NCI-H2029 treated with DMSO at 0.1 percent for 48 hours (cell line): Measurements from ENCODE around the gene ASTL.
"Not testable (repeated sequence)": the region's sequence is repeated elsewhere in the genome, so short reads cannot be mapped to it uniquely, and the experiment has no call there.

Source experiments
- DNase-seq: peaks from one replicate; lab custom pipeline; 2025; lab: John Stamatoyannopoulos, UW

ASTL gene

DNA sequence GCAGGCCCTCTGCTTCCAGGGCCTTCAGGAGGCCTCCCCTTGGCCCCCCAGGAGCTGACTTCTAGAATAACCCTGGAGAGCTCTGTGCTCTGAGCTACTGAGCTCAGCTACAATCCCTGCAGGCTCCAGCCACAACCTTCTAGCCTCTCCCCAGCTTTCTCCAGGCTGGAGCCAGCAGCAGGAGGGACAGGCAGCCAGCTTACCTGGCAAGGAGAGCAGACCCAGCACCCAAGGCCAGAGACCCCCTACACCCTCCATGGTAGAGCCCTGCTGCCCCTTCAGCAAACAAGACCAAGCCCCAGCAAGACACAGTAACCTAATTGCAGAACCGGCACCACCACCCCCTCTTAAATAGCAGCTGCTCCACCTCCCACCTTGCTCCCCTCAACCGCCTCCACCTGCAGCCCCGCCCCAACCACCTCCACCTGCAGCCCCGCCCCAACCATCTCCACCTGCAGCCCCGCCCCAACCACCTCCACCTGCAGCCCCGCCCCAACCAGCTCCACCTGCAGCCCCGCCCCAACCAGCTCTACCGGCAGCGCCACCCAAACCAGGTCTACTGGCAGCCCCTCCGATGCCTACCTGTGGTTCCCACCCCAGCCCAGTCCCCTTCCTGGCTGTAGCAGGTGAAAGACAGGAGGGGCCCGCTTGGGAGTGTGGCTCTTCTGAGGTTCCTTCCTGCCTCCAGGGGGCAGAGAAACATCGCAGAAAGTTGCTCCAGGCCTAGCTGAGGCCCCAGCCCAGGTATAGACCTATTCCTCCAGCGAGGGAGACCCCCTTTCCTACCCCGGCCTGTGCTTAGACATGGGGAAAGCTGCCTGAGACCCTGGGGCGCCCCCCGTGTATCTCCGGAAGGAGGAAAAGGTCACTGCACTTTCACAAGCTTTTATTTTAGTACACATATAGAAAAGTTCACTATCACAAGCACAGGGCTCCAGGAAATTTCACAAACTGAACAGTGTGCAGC, at the start of gene ASTL:
Gene ASTL, minus strand, starts transcription at position 324 of the 967 bp plus-strand sequence. Its CDS starts 66 bp downstream, at position 258.
- DNase-seq: no peak

- no peak for DNase-seq
These were observed 48.3 kb upstream of the ASTL start for GRCh38 chr2:96186562-96186961.

GRCh38 chr2:96185516-96185915, 47.2 kb upstream of the ASTL start:
- no peak for DNase-seq

GRCh38 chr2:96184989-96185388, 46.7 kb upstream of the ASTL start:
- DNase-seq: no peak

DNA sequence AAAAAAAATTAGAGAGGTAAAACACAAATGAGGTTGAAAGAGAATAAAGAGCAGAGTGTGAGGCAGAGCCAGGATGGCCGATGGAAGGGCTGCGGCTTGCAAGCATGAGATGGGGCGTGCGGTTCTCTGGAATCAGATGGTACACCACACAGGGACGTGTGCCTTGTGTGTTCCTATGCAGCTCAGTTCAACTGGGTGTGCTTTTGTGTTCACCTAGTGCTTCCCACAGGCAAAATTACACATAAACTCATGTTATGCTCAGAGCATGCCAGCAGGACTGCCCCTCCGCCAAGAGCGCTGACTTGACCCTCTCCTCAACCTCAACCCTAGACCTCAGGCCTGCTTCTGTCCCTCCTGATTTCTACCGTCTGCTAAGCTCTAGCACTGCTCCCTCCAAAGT, 45.9 kb upstream of the ASTL start:
- no peak for DNase-seq

DNA sequence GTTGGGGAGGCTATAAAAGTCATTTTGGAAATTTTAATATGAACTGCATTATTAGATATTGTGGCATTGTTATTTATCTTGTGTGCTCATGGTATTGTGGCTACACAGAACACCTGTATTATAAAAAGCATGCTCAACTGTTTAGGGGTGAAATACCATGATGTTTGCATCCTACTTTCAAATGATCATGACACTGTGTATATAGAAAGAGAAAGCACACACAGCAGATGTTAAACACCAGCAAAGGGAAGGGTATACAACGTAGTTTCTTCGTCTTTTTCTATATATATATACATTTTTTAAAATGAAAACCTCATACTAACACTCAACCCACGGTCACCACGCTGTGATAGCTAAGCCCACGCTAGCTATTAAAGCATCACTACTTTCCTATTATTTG, 43.2 kb upstream of the ASTL start:
- no peak for DNase-seq

DNA sequence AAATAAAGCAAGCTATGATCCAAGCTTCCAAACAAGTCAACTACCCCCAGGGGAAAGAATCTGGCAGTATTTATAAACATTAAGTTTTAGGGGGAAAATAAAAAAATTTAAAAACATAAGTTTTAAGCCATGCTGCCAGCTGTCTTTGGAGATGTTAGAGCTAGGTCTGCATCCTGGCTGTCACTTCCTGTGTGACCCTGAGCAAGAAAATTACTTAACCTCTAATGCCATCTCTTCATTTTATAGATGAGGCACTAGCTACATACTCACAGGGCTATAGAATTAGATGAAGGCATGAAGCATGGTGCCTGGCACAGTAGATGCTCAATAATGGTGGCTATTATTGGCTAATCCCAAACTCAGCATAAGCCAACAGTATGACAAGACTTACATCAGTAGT, 42.2 kb upstream of the ASTL start:
- DNase-seq: no peak

GRCh38 chr2:96180002-96180401, 41.7 kb upstream of the ASTL start:
- DNase-seq: no peak

GRCh38 chr2:96176661-96177060, 38.4 kb upstream of the ASTL start:
- no peak for DNase-seq

DNA sequence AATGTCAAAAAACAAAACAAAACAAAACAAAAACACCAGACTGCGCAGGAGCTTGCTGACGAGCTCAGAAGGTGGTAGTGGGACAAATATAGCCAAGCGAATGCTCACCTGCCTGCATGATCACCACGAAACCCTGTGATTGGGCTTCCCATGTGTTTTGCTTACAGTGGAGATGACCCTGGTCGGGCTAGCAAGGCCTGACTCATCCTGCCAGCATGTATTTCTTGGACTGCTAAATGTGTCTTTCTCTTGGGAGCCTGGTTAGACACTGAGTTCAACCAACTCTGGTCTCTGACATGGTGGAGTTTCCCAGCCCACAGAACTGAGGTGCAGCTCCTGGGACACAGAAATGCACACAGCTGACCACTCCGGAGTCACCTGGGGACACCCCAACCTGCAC, 37.6 kb upstream of the ASTL start:
- no peak for DNase-seq

- peak; percentile 5 for DNase-seq
These were observed 36.2 kb upstream of the ASTL start for GRCh38 chr2:96174251-96175144.

GRCh38 chr2:96171831-96172230, 33.5 kb upstream of the ASTL start:
- DNase-seq: no peak

DNA sequence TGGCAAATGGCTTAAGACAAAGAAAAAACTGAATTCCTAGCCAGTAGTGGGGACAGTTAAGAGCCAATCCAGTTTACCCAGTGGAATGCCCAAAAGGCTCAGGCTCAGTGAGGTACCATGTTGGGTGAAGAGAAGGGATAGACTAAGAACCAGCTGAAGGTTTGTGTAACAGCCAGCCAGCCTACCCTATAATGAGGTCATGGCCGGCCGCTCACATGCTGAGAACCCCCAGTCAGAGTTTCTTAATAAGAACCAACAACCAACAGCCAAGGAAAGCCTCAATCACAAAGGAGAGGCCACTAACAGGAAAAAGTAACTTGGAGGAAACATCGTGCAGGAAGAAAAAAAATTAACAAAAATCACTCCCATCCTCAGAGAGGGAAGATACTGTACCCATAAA, 32.3 kb upstream of the ASTL start:
- no peak for DNase-seq

GRCh38 chr2:96169868-96170507, 31.7 kb upstream of the ASTL start:
- DNase-seq: no peak

GRCh38 chr2:96167407-96168013, 29.2 kb upstream of the ASTL start:
- no peak for DNase-seq

GRCh38 chr2:96164459-96165184, 26.3 kb upstream of the ASTL start:
- no peak for DNase-seq

- DNase-seq: no peak
These were observed 25.6 kb upstream of the ASTL start for GRCh38 chr2:96163768-96164429.

GRCh38 chr2:96163415-96163767, 25.1 kb upstream of the ASTL start:
- no peak for DNase-seq

DNA sequence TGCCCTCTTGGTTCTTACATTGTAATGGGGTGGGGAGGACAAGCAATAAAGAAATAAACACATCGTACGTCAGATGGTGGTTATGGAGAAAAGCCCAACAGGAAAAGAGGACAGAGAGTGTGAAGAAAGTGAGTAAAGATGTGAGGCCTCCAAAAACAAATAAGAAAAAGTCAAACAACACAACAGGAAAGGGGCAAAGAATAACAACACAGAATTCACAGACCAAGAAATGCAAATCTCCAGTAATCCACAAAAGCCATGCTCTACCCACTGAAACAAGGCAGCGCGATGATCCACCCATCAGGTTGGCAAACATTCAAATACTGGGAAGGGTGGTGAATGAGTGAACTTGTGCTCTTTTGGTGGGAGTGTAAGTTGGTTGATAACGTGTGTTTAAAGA, 23.6 kb upstream of the ASTL start:
- no peak for DNase-seq

DNA sequence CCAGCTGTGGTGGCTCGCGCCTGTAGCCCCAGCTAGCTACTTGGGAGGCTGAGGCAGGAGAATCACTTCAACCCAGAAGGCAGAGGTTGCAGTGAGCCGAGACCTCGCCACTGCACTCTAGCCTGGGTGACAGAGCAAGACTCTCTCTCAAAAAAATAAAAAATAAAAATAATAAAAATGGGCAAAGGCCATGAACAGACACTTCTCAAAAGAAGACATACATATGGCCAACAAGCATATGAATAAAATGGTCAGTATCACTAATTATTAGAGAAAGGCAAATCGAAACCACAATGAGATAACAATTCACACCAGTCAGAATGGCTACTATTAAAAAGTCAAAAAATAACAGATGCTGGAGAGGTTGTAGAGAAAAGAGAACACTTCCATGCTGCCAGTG, 22.1 kb upstream of the ASTL start:
- not testable (repeated sequence) for DNase-seq
